Mucosa of rectum (tissue), 2 donors: ENCODE data around the gene SPPL3.

Source experiments
- H3K27ac ChIP-seq, 2 donors: one replicate each; pipeline ENCODE4 v1.7.0; 2013; ENCODE audit warnings: inconsistent platforms in 2 of 2, low read depth in 2 of 2, low read length in 2 of 2
- H3K27me3 ChIP-seq, 2 donors: one replicate each; pipeline ENCODE4 v1.7.0; 2013; ENCODE audit warnings: low read length in 2 of 2; ENCODE audit not compliant: control insufficient read depth in 2 of 2, insufficient read depth in 2 of 2
- H3K36me3 ChIP-seq, 2 donors: one replicate each; pipeline ENCODE4 v1.7.0; 2013; ENCODE audit warnings: low read length in 2 of 2; ENCODE audit not compliant: control insufficient read depth in 2 of 2, insufficient read depth in 2 of 2
- H3K4me1 ChIP-seq, 2 donors: one replicate each; pipeline ENCODE4 v1.7.0; 2013; ENCODE audit warnings: low read length in 2 of 2, mild to moderate bottlenecking in 1 of 2; ENCODE audit not compliant: control insufficient read depth in 2 of 2, insufficient read depth in 2 of 2
- H3K4me3 ChIP-seq, 2 donors: one replicate each; pipeline ENCODE4 v1.7.0; 2013; ENCODE audit warnings: low read length in 2 of 2
- H3K9ac ChIP-seq, 2 donors: one replicate each; pipeline ENCODE4 v1.7.0; 2013; ENCODE audit warnings: low read length in 2 of 2, low read depth in 1 of 2, mild to moderate bottlenecking in 1 of 2
- H3K9me3 ChIP-seq, 2 donors: one replicate each; pipeline ENCODE4 v1.7.0; 2013; ENCODE audit warnings: low read length in 2 of 2; ENCODE audit not compliant: control insufficient read depth in 2 of 2
- donor health status: healthy.
- donor health status: Normal muscosa, but diverticular disease.

SPPL3 gene

GRCh38 chr12:120835657-120836056 lies 68.5 kb downstream of the SPPL3 start:
- Histone ChIP-seq H3K27ac (no peak overlapping the region), H3K4me1 (peaks cover 4 to 13% of the 10 kb centered on the region in 2 donors), H3K9me3 (no peaks in the 10 kb centered on the region), H3K4me3 (no peak overlapping the region), H3K36me3 (peaks cover 0 to 2% of the 10 kb centered on the region in 2 donors), H3K9ac (no peak overlapping the region), H3K27me3 (no peaks in the 10 kb centered on the region)

GRCh38 chr12:120835304-120835612 lies 68.9 kb downstream of the SPPL3 start:
- peaks cover 0 to 2% of the 10 kb centered on the region in 2 donors for H3K36me3 ChIP-seq
- H3K4me1 ChIP-seq: peaks cover 4 to 13% of the 10 kb centered on the region in 2 donors
- H3K27me3 ChIP-seq: no peaks in the 10 kb centered on the region
- H3K4me3 ChIP-seq: no peak overlapping the region
- no peak overlapping the region for H3K27ac ChIP-seq
- H3K9ac ChIP-seq: no peak overlapping the region
- no peaks in the 10 kb centered on the region for H3K9me3 ChIP-seq

- H3K4me3 ChIP-seq: no peak overlapping the region
- no peak overlapping the region for H3K9ac ChIP-seq
- H3K27ac ChIP-seq: no peak overlapping the region
- H3K4me1 ChIP-seq: peaks cover 4 to 13% of the 10 kb centered on the region in 2 donors
- H3K9me3 ChIP-seq: no peaks in the 10 kb centered on the region
- no peaks in the 10 kb centered on the region for H3K27me3 ChIP-seq
- H3K36me3 ChIP-seq: peaks cover 0 to 2% of the 10 kb centered on the region in 2 donors
Measured at GRCh38 chr12:120834489-120835303, 69.5 kb downstream of the SPPL3 start.

- peaks cover 4 to 20% of the 10 kb centered on the region in 2 donors for H3K4me1 ChIP-seq
- peaks cover 0 to 2% of the 10 kb centered on the region in 2 donors for H3K36me3 ChIP-seq
- no peaks in the 10 kb centered on the region for H3K27me3 ChIP-seq
- no peak overlapping the region for H3K9ac ChIP-seq
- no peak overlapping the region for H3K27ac ChIP-seq
- H3K9me3 ChIP-seq: no peaks in the 10 kb centered on the region
- no peak overlapping the region for H3K4me3 ChIP-seq
Measured at GRCh38 chr12:120833849-120834248, 70.3 kb downstream of the SPPL3 start.

DNA sequence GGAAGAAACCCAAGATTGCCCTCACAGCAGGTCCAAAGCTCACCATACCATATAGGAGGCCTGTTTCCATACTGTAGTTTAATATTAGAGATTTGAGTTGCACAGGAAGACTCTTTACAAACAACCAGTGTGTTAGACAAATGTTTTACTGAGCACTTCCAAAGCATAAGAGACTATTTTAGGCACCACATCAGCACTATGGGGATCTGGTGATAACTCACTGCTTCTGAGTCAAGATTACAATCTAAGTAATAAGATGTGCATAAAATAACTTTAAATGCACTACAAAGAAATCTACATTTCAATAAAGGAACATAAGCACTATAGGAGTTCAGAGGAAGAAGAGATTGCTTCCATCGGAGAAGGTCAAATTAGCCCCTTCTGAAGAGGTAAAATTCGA lies 71.4 kb downstream of the SPPL3 start:
- Histone ChIP-seq H3K4me1 (peaks cover 4 to 23% of the 10 kb centered on the region in 2 donors), H3K27ac (no peak overlapping the region)

GRCh38 chr12:120831648-120832267 lies 72.4 kb downstream of the SPPL3 start:
- Histone ChIP-seq H3K4me1 (peaks cover 4 to 23% of the 10 kb centered on the region in 2 donors), H3K27ac (no peak overlapping the region)

More for the DNA sequence above, 71.4 kb downstream of the SPPL3 start:
- Histone ChIP-seq H3K27me3 (no peaks in the 10 kb centered on the region), H3K9me3 (no peaks in the 10 kb centered on the region), H3K9ac (no peak overlapping the region), H3K4me3 (no peak overlapping the region), H3K36me3 (peaks cover 0 to 2% of the 10 kb centered on the region in 2 donors)

DNA sequence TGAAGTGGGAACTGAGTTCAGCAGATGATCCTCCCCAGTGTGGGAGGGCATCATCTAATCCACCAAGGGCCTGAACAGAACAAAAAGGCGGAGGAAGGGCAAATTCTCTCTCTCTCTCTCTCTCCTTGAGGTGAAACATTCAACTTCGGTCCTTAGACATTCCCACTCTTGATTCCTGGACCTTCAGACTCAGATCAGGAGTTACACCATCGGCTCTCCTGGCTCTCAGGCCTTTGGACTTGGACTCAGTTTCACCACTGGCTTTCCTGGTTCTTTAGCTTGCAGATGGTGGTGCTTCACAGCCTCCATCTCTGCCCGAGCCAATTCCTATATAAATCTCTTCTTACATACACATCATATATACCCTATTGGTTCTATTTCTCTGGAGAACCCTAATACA lies 73.2 kb downstream of the SPPL3 start:
- Histone ChIP-seq H3K27ac (no peak overlapping the region), H3K27me3 (no peaks in the 10 kb centered on the region), H3K4me3 (no peak overlapping the region), H3K9ac (no peak overlapping the region), H3K36me3 (no peaks in the 10 kb centered on the region), H3K4me1 (peaks cover 2 to 24% of the 10 kb centered on the region in 2 donors), H3K9me3 (no peaks in the 10 kb centered on the region)

More at GRCh38 chr12:120831648-120832267, 72.4 kb downstream of the SPPL3 start:
- H3K9ac ChIP-seq: no peak overlapping the region
- peaks cover 0 to 2% of the 10 kb centered on the region in 2 donors for H3K36me3 ChIP-seq
- H3K9me3 ChIP-seq: no peaks in the 10 kb centered on the region
- no peak overlapping the region for H3K4me3 ChIP-seq
- H3K27me3 ChIP-seq: no peaks in the 10 kb centered on the region

GRCh38 chr12:120830052-120830940 lies 73.9 kb downstream of the SPPL3 start:
- Histone ChIP-seq H3K27me3 (no peaks in the 10 kb centered on the region), H3K36me3 (no peaks in the 10 kb centered on the region), H3K27ac (no peak overlapping the region), H3K9ac (no peak overlapping the region), H3K4me1 (peaks cover 0 to 22% of the 10 kb centered on the region in 2 donors), H3K9me3 (no peaks in the 10 kb centered on the region), H3K4me3 (no peak overlapping the region)

GRCh38 chr12:120826335-120826734 lies 77.8 kb downstream of the SPPL3 start:
- no peak overlapping the region for H3K27ac ChIP-seq
- no peak overlapping the region for H3K9ac ChIP-seq
- H3K36me3 ChIP-seq: no peaks in the 10 kb centered on the region
- no peak overlapping the region for H3K4me3 ChIP-seq
- H3K9me3 ChIP-seq: no peaks in the 10 kb centered on the region
- no peaks in the 10 kb centered on the region for H3K27me3 ChIP-seq
- H3K4me1 ChIP-seq: peaks cover 0 to 13% of the 10 kb centered on the region in 2 donors

DNA sequence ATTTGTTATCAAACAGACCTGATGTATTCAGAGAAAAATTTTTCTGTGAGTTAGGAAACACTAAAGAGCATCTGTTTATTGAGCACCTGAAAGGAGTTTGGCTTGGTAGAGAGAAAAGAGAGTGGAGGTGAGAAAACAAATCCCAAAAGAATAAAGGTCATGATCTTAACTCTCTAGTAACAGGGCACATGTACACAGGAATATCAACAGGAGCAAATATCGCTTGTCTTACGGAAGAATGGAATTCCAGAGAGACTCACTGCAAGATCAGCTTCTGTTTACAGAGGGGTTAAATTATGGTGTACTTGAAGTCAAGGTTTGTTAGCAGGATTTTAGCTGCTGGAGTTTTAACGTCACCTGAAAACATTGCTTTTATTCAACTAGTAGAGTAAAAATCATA lies 78.8 kb downstream of the SPPL3 start:
- Histone ChIP-seq H3K27me3 (no peaks in the 10 kb centered on the region), H3K9ac (no peak overlapping the region), H3K9me3 (no peaks in the 10 kb centered on the region), H3K36me3 (no peaks in the 10 kb centered on the region), H3K4me1 (peaks cover 0 to 13% of the 10 kb centered on the region in 2 donors), H3K4me3 (no peak overlapping the region), H3K27ac (no peak overlapping the region)
